HG03159 (cell line): ENCODE data around the gene ITIH6.
"Not testable (repeated sequence)": the region's sequence is repeated elsewhere in the genome, so short reads cannot be mapped to it uniquely, and the experiment has no call there.

ENCODE experiments used
- ATAC-seq: cut with Tn5 transposase; IDR thresholded peaks from one replicate; pipeline ENCODE4 v1.9.1; 2021; ENCODE audit warnings: mild to moderate bottlenecking, moderate library complexity; ENCODE audit not compliant: unreplicated experiment

The ITIH6 gene, protein sequence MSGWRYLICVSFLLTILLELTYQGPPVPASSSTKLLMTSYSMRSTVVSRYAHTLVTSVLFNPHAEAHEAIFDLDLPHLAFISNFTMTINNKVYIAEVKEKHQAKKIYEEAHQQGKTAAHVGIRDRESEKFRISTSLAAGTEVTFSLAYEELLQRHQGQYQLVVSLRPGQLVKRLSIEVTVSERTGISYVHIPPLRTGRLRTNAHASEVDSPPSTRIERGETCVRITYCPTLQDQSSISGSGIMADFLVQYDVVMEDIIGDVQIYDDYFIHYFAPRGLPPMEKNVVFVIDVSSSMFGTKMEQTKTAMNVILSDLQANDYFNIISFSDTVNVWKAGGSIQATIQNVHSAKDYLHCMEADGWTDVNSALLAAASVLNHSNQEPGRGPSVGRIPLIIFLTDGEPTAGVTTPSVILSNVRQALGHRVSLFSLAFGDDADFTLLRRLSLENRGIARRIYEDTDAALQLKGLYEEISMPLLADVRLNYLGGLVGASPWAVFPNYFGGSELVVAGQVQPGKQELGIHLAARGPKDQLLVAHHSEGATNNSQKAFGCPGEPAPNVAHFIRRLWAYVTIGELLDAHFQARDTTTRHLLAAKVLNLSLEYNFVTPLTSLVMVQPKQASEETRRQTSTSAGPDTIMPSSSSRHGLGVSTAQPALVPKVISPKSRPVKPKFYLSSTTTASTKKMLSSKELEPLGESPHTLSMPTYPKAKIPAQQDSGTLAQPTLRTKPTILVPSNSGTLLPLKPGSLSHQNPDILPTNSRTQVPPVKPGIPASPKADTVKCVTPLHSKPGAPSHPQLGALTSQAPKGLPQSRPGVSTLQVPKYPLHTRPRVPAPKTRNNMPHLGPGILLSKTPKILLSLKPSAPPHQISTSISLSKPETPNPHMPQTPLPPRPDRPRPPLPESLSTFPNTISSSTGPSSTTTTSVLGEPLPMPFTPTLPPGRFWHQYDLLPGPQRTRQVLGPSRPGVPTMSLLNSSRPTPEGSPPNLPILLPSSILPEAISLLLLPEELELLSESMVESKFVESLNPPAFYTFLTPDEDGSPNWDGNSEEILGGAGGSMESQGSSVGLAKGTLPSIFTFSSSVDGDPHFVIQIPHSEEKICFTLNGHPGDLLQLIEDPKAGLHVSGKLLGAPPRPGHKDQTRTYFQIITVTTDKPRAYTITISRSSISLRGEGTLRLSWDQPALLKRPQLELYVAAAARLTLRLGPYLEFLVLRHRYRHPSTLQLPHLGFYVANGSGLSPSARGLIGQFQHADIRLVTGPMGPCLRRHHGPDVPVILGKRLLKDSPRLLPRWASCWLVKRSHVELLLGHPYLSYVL

DNA sequence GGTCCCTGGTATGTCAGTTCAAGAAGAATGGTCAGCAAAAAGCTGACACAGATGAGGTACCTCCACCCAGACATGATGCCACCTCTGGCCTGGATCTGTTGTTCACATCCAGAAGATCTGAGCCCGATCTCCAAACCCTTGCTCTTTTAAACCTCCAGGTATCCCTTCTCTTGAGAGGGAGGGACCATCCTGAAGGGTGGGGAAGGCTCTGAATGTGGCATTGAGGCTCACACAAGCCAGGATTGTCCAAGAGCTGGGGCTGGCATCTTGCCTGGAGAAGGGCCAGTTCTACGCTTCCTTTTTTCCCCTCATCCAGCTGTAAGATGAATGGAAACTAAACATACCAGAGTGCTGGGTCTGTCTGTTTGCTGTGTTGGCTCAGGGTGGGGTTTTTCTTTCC lies at the start of gene ITIH6:
TSS of gene ITIH6 (minus strand) at position 119 of the 400 bp plus-strand sequence. CDS start at position 74, 45 bp downstream.
- ATAC-seq = no peak

DNA sequence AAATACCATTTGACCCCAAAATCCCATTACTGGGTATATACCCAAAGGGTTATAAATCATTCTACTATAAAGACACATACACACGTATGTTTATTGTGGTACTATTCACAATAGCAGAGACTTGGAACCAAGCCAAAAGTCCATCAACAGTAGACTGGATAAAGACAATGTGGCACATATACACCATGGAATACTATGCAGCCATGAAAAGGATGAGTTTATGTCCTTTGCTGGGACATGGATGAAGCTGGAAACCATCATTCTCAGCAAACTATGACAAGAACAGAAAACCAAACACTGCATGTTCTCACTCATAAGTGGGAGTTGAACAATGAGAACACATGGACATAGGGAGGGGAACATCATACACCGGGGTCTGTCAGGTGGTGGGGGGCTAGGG lies 49.6 kb upstream of the ITIH6 start:
- not testable (repeated sequence) for ATAC-seq

DNA sequence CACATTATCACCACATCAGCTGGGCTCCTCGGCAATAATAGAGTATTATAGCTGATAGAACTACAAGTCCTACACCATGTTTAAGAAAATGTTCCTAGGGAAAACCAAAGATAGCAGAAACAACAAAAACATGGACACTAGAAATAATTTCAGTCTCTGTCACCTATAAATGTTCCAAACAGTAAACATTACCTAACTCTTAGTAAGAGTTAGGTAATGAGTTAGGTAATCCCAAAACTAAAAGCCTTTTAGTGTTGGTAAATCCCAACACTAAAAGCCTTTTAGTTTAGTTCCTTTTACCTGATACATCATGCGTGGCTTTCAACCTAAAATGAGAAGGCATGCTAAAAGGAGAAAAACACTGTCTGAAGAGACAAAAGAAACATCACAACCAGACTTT lies 45.0 kb upstream of the ITIH6 start:
- ATAC-seq = no peak

DNA sequence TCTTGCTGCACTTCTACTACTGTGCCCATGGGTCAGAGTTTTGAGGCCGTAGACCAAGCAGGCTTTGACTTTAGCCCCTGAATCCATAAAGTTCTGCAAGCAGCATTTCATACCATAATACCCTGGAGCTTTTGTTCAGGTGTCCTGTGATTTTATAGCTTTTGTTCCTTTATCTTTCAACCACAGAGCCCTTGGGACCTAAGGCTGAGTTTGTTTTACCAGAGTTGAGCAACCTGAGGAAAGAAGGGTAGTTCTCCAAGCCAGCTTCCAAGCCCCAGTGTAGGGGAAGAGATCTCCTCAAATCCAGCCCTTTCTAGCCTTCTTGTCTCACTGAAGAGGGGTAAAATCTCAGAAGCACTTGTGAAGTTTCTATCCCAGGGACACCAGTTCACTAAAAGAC lies 44.6 kb upstream of the ITIH6 start:
- no peak for ATAC-seq

DNA sequence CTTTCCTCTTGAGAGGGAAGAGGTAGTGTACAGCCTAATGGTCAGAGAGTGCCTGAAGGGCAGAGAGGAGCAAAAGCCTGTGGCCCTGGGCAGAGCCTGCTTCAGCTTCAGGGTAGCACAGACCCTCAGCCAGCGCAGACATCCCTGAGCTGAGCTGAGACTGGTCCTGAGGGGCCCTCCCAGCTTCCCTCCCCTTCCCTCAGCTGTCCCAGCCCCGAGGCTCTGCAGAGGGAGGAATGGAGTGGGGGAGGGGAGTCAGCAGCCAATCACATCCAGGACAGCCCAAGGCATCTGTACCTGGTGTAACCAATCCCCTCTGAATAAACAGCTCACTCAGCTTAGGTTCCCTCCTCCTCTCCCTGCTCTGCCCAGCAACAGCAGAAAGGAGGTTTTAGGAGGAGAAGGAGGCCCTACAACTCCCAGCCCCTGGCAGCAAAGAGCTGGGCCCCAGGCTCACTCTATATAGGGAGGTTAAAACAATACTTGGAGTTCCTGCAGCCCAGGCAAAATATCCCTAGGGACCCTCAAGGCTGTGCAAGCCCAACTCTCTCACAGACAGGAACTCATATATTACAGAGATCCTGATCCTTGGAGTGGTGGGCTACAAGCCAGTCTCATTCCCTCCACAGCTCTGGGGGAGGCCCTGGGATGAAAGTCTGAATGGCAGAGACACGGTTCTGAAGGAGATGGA lies 43.3 kb upstream of the ITIH6 start:
- not testable (repeated sequence) for ATAC-seq

DNA sequence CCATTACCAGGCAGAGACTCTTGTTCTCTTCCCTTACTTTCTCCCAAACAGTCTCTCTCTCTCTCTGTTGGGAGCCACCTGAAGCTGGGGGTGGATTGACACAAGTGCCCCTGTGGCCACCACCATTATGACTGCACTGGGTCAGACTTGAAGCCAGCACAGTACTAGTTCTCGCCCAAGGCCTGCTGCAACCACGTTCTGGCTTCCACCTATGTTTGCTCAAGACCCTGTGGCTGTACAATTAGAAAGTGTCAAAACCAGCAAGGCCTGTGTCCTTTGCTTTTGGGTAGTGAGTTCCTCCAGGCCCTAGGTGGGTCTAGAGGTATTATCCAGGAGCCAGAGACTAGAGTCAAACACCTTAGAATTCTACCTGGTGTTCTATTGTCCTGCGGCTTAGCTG lies 40.5 kb upstream of the ITIH6 start:
- ATAC-seq = no peak

DNA sequence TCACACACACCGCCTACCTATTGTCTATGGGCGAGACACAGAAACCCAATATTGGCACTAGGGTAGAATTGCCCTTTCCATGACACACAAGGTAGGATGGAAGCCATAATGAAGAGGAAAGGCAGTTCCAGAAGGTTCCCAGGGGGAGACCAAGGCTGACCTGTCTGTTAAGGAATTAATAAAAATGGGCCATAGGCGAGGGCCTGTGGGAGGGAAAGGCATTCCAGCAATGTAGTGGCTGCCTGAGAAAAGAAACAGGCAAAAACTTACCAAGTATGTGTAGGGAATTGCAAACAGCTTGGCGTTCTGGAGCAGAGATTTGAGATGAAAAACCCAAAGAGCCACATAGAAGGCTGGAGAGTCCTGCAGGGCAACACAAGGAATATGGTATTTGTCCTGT lies 28.5 kb upstream of the ITIH6 start:
- ATAC-seq = no peak

DNA sequence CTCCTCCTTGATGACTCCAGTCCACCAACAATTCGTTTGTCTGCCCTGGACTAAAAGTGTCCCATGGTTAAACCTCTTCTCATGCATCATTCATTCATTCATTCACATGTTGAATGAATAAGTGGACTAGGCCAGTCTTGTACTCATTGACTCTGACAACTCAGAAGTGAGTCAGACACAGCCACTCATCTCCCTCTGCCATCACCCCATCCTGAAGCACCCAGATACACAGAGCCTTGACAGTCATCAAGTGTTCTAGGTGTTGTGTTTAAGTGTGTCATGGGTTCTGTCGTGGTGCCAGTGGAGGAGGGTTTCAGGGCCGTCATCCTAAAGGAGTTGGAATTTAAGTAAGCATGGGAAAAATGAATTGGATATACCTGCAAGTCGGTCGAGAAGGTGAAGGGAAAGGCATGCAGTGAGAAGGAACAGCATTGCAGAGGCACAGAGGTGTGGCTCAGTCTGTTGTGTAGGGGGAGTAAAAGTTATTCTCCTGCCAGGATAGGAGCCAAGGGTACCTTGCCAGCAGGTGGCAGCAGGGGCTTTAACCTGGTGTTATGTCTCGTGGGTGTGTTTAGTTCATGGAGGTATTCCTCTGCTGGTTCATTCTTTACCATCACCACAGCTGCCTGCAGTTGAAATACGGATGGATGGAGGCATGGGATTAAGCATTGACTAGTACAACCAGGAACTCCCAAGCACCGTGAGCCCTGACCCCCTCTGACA lies 27.8 kb upstream of the ITIH6 start:
- no peak for ATAC-seq

DNA sequence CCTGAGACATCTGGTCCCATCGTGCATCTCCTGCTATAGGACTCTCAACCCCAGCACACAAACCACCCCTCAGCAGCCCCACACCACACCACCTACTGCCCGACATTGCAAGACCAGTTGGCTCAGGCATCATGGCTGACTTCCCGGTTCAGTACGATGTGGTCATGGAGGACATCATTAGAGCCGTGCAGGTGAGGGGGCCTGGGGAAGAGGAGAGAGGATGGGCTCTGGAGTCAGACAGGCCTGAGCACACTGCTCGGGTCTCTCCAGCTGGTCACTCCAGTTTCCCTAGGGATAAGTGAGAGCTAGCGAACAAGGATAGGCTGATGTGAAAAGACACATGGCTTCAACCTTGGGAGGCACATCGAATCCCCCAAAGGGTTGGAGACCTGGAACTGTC lies 26.7 kb upstream of the ITIH6 start:
- no peak for ATAC-seq

DNA sequence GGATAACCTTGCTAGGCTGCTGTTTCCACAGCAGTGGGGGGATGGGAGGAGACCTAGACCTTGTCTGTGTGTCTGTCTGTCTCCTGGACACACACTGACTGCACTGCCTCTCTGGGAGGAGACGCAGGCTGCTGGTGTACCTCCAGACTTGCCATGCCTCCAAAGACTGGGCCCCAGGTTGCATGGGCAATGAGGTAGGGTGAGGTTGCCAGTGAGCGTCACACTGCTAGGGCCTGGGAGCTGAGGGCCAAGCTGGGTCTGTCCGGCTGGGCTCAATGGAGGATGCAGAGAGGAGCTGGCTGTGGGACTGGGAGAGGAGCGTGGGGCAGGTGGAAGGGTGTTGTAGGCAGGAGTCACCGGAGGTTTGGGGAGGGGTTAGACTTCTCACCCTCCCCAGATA lies 26.1 kb upstream of the ITIH6 start:
- no peak for ATAC-seq

DNA sequence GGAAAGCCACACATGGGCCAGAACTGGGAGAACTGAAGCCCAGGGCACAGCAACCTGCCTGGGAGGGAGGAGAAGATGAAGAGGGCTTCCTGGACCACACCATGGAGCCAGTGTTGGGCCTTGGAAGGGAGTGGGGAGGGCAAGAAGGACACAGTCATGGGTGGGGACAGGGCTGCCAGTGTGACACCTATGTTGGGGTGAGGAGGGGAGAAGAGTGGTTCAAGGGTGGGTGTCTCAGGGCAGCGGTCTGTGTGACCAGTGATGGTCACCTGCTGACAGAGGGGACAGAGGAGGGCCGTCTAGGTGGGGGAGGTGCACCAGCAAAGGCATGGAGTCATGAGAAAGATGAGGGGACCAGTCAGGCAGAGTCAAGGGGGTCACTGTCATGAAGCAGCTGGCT lies 23.3 kb upstream of the ITIH6 start:
- ATAC-seq = no peak

DNA sequence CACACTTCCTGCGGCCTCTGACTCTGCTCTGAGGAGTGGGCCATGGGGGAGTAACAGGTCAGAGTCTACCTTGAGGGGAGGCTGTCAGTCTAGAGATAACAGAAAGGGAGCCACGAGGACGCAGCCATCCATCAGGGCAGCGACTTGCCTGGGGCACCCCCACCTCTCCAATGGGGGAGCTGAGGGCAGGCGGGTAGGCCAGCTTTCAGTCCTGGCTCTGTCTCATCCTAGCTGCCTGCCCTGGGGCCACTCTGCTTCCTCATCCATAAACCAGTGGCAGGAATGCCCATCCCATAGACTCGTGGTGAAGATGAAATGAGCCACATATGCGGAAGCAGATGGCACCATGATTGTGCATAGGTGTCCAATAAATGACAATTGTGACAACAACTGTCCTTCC lies 22.7 kb upstream of the ITIH6 start:
- no peak for ATAC-seq

DNA sequence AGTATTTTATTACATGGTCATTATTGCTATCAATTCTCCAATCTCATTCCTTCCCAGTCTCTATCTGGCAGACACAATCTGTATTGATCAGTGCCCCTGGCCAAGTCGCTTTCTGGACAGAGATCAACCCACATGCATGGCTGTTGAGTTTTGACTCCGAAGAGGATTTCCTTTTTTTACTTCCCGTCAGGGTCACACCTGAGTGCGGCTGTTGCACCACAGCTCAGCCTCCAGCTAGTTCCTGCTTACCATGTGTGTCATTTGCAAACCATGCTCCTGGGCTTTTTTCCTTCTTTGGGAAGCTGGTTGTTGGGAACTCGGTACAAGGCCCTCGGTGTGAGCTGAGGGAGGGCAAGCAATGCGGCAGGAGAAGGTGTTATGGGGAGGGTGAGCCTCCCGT lies 21.1 kb upstream of the ITIH6 start:
- no peak for ATAC-seq

DNA sequence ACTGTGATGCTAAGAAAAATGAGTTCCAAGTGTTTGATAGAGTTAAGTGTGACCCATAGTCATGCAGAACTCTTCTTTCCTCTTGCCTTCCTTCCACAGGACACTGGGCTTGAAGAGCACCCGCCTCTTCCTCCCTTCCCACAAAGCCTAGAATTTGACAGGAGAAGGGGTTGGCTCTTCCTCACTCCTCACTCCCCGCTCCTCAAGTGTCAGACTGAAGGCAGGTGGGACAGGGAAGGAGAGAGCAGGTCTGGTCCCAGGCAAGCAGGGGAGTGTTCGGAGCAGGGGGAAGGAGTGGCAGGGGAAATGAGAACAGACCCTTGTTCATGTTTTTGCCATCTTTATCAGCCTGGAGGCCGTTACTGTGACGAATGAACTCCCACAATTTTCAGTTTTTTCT lies 20.2 kb upstream of the ITIH6 start:
- no peak for ATAC-seq

DNA sequence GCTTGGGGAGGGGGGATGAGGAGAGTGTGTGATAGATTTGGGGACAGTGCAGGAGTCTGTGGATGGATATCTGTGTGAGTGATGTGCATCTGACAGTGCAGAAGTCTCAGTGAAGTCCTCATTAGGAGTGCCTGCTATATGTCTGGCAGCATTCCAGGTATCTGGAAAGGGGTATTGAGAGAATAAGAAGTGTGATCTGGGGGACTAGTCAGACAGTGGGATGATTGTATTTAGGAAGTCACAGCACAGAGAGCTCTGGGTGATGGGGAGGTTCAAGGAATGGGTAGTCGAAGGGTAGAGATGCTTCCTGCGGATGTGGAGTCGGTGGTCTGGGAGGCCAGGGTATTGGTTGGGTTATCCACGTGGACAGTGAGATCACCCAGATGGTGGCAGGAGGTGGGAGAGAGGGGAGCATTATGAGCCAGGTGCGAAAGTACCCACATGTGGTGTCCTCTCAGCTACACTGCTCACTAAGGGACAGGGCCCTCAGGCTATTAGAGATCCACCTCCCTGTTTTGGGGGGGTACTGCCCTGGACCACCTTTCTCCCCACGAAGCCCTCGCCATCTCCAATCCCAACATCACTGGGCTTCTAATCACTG lies 19.3 kb upstream of the ITIH6 start:
- ATAC-seq = no peak

DNA sequence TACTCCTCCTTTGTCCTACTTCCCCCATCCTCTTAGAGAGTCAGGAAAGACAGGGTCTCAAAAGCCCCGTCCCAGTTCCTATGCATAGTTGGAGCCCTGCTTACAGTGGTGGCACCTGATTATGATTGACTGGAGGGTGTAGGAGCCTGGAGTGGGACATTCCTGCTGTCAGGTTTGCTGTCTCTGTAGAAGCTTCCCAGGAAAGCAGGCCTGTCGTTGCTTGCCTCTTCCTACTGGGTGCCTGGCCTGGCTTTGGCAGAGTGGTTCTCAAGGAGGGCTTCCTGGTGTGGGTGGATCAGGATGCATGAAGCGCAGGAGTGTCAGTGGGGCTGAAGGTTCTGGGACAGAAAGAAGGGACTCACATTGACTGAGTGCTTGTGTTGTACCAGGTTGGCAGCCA lies 14.3 kb upstream of the ITIH6 start:
- no peak for ATAC-seq

DNA sequence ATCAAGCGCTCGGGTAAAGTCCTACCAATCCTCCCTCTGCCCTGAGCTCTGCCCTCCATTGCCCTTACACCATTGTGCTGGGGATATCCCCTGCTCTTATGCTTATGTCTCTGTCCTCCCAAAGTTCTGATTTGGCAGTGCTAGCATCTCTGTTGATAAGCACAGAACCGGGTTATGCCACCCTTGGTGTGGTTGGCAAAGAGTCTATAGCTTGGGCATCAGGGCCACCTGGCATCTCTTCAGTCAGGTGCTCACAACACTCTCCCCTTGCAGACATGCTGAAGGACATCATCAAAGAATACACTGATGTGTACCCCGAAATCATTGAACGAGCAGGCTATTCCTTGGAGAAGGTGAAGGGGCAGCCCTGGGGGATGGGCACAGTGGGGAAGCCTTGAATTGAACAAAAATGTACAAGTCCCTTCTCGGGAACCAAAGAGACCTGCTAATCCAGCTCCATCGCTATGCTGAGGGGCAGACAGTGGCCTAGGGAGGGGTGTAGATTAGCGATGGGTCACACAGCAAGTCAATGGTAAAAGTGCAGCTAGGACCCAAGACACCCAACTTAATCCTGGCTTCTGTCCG lies 13.3 kb upstream of the ITIH6 start:
- no peak for ATAC-seq

DNA sequence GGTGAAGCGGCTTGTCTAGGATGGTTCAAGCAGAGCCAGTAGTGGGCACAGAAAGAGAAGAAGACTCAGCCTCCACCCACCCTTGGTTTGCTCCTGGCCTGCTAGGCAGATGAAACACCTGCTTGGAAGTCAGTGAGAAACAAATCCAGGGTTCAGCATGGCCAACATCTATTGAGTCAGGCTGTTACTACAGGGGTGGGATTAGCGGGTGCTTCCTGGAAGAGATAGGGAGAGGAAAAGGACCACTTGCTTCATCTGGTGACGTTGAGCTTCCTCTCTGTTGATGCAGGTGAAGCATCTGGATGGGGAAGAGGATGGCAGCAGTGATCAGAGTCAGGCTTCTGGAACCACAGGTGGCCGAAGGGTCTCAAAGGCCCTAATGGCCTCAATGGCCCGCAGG lies 12.5 kb upstream of the ITIH6 start:
- no peak for ATAC-seq
